ENCODE measurements around the gene CPT1B.

Gene CPT1B

DNA sequence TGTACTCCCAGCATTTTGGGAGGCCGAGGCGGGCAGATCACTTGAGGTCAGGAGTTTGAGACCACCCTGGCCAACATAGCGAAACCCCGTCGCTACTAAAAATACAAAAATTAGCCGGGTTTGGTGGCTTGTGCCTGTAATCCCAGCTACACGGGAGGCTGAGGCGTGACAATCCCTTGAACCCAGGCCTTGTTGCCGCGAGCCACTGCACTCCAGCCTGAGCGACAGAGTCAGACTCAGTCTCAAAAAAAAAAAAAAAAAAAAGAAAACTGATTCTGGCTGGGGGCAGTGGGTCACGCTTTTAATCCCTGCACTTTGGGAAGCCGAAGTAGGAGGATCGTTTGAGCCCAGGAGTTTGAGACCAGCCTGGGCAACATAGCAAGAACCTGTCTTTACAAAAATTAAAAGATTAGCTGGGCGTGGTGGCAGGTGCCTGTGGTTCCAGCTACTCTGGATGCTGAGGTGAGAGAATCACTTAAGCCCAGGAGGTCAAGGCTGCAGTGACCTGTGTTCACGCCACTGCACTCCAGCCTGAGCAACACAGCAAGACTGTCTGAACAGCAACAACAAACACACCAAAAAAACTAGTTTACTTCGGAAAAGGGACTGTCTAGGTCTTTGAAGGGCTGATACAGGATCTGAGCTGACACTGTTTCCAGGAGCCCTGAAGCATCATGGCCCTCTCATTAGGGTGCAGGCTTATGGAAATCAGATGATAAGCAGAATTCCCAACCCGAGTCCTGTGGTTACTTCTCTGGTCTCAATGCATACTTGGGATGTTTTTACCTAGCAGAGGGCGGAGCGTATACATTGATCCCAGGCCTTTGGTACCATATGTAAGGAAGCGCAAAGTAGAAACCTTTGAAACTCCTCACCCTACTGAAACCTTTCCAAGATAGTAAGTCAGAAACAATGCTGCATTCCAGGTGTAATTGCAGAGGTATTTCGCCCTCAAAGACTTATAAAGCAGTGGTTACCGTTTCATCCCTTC lies 6.2 kb upstream of the CPT1B start:
- TF ChIP-seq, protein P1, sequence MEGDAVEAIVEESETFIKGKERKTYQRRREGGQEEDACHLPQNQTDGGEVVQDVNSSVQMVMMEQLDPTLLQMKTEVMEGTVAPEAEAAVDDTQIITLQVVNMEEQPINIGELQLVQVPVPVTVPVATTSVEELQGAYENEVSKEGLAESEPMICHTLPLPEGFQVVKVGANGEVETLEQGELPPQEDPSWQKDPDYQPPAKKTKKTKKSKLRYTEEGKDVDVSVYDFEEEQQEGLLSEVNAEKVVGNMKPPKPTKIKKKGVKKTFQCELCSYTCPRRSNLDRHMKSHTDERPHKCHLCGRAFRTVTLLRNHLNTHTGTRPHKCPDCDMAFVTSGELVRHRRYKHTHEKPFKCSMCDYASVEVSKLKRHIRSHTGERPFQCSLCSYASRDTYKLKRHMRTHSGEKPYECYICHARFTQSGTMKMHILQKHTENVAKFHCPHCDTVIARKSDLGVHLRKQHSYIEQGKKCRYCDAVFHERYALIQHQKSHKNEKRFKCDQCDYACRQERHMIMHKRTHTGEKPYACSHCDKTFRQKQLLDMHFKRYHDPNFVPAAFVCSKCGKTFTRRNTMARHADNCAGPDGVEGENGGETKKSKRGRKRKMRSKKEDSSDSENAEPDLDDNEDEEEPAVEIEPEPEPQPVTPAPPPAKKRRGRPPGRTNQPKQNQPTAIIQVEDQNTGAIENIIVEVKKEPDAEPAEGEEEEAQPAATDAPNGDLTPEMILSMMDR (IDR thresholded peaks at IDR 0.05; ENCODE audit: control insufficient read depth, extremely low read depth, insufficient read depth), result no peak
- no peak for DNase-seq (ENCODE audit: low read depth)
- no peak overlapping the region for H3K4me3 ChIP-seq (ENCODE audit: low read depth, low read length)

DNA sequence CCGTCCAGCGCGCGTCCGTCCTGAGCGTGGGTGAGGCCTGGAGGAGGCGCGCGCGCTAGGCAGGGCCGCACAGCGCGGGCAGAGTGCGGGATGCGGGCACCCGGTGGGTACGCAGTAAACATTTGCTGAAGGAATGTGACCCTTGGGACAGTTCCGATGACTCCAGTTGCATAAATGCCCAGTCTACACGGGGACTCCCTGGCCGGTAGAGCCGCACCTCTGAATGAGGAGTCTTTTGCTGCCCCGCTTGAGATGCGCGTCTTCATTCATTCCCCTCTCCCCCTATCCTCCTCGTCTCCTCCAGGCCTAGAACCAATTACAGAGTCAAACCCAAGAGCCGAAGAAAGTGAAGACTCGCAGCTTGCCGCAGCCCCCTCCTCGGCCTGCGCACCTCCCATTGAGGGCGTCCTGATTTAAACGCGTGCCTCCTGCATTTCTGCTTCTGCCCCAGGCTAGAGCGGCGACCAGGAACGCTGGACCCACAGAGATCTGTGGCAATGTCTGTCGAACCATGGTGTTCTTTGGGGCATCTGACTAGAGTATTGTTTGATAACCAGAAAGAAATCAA lies 5.2 kb upstream of the CPT1B start:
- no peak for DNase-seq (ENCODE audit: low read depth)
- peak overlapping the region; percentile 76 for H3K4me3 ChIP-seq (ENCODE audit: low read depth, low read length)
- TF ChIP-seq, protein P1 (IDR thresholded peaks at IDR 0.05; ENCODE audit: control insufficient read depth, extremely low read depth, insufficient read depth), result no peak

DNA sequence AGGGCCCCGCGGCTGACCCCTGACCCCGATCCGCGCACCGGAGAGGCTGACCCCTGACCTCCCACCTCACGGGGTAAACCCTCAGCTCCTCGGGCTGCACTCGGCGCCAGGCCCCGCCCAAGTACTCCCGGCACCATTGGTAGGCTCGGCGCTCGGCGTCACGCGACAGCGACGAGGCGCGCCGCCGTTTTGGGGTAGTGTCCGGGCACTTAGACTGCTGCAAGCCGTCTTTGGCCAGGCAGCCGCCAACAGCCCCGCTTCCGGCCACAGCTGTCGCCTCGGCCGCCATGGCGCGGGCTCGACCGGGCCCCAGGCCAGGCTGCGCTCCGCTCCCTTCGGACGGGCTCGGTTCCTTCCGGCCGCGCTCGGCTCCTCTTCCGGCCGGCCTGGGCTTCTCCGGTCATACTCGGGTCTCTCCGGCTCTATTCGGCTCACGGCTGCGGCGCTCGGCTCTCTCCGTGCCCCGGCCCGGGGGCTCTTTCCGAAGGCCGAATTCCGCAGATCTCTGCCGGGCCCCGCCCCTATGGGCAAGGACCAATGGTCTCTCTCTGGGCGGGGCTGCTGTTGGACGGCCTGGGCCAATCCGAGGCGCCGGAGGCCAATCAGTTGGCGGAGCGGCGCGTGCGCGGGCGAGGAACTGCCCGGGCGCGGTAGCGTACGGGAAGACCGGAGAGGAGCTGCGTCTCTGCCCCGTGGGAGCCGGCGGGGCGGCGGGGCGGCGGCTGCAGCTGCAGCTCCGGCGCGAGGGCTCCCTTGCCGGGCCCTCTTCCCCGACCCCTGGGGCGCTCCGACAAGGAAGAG lies 4.5 kb upstream of the CPT1B start, which contains the start of gene CHKB:
Gene CHKB (minus strand): TSS at position 357 of the 801 bp plus-strand sequence. CDS start 68 bp downstream, at position 289.
- DNase-seq (ENCODE audit: low read depth), result peak; percentile 89
- TF ChIP-seq, protein P1 (IDR thresholded peaks at IDR 0.05; ENCODE audit: control insufficient read depth, extremely low read depth, insufficient read depth), result no peak
- peak within 1 kb of the TSS; percentile 76 for H3K4me3 ChIP-seq (ENCODE audit: low read depth, low read length)

DNA sequence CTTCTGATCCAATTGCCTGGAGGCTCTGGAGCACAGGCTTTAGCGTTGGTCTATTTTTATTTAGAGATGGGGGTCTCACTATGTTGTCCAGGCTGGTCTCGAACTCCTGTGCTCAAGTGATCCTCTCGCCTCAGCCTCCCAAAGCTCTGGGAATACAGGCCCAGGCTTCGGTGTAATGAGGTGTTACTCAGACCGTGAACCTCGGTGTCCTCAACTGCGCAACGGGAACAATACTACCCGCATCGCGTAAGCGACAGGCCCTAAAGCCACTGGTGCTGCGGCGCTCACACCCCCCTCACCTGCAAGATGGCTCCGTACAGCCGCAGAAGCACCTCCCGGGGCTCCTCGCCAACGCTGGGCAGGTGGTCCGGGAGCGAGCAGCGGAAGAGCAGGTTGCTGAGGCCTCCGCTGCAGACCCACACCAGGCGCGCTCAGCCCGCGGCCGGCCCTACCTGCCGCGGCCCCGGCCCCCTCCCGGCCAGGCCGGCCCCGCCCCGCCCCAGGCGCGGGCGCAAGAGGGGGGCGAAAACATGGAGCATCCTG lies 3.8 kb upstream of the CPT1B start:
- no peak for DNase-seq (ENCODE audit: low read depth)
- TF ChIP-seq, protein P1 (IDR thresholded peaks at IDR 0.05; ENCODE audit: control insufficient read depth, extremely low read depth, insufficient read depth), result no peak
- peak overlapping the region; percentile 76 for H3K4me3 ChIP-seq (ENCODE audit: low read depth, low read length)

DNA sequence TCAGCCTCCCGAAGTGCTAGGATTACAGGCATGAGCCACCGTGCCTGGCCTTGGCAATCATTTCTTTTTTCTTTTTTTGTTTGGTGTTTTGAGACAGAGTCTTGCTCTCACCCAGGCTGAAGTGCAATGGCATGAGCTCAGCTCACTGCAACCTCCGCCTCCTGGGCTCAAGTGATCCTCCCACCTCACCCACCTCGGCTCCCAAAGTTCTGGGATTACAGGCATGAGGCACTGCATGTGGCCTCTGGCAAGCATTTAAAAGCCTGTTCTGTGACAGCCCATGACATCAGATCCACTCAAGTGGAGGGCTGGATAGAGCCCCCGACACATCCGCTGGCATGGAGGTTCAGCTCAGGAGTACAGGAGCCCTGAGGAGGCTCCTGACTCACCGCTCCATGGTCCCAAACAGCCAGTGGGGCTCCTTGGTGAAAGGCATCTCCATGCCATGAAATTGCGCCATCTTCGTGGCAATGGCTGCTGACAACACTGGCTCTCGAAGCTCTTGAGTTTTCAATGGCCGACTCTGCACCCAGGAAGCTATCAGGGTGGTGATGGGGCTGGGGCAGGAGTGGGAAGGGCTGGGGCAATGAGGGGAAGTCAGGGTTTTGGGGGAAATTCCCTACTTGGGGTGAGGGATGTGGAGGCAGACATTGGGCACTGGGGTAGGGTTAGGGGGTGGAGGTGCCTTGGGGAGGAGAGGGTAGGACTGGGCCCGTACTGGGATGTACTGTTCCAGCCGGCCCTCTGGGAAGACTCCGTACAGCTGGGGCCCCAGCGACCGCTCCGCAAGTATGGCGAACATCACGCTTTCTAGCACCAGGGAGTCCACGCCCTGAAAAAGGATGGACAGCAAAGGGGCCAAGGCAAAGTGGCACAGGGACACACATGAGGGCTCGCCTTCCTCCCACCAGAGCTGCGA lies 3.1 kb upstream of the CPT1B start:
- peak overlapping the region; percentile 76 for H3K4me3 ChIP-seq (ENCODE audit: low read depth, low read length)
- no peak for DNase-seq (ENCODE audit: low read depth)
- TF ChIP-seq, protein P1 (IDR thresholded peaks at IDR 0.05; ENCODE audit: control insufficient read depth, extremely low read depth, insufficient read depth), result no peak

Measured in LNCaP clone FGC (cell line).